CD4-positive, alpha-beta T cell treated with Interferon gamma for 1 hour (primary cell): ENCODE measurements around the gene CSRNP3.

ENCODE experiments used
- DNase-seq: peaks from one replicate; pipeline ENCODE4 v3.0.0-alpha.2; 2020

Gene CSRNP3, protein sequence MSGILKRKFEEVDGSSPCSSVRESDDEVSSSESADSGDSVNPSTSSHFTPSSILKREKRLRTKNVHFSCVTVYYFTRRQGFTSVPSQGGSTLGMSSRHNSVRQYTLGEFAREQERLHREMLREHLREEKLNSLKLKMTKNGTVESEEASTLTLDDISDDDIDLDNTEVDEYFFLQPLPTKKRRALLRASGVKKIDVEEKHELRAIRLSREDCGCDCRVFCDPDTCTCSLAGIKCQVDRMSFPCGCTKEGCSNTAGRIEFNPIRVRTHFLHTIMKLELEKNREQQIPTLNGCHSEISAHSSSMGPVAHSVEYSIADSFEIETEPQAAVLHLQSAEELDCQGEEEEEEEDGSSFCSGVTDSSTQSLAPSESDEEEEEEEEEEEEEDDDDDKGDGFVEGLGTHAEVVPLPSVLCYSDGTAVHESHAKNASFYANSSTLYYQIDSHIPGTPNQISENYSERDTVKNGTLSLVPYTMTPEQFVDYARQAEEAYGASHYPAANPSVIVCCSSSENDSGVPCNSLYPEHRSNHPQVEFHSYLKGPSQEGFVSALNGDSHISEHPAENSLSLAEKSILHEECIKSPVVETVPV

GRCh38 chr2:165469417-165469816, at the start of gene CSRNP3:
Gene CSRNP3 (plus strand): TSS chr2:165469698. CDS start chr2:165595066, 125,368 bp downstream.
- no peak for DNase-seq

- DNase-seq = no peak
These were observed 49.3 kb upstream of the CSRNP3 start for GRCh38 chr2:165420231-165420630.

DNA sequence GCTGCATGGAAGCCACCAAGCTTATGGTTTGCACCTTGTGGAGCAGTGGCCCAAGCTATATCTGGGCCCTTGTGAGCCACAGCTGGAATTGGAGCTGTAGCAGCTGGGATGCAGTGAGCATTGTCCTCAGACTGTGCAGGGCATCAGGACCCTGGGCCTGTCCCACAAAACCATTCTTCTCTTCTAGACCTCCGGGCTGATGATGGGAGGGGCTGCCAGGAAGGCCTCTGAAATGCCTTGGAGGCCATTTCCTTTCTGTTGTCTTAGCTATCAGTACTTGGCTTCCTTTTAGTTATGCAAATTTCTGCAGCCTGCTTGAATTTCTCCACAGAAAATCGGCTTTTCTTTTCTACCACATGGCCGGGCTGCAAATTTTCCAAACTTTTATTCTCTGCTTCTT, 46.4 kb upstream of the CSRNP3 start:
- DNase-seq = no peak

- no peak for DNase-seq
These were observed 43.9 kb upstream of the CSRNP3 start for GRCh38 chr2:165425556-165425955.

DNA sequence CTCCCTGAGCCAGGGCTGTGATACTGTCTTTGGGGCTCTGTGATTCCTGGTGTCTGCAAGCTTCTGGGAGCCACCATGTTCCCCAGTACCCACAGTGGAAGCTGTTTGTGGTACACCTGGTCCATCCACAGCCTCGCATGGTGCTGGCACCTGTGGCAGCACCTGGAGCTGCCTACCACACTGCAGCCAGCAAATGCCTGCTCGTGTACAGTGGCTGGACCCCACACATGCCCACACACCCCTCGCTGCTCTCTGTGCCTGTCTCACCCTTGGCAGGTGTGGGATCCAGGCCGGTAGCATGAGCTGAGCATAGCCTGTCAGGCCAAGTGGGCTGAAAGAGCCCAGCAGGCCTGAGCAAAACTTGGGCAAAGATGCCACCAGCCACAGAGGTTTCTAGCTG, 41.8 kb upstream of the CSRNP3 start:
- DNase-seq = no peak

GRCh38 chr2:165428926-165429325, 40.6 kb upstream of the CSRNP3 start:
- DNase-seq = no peak

DNA sequence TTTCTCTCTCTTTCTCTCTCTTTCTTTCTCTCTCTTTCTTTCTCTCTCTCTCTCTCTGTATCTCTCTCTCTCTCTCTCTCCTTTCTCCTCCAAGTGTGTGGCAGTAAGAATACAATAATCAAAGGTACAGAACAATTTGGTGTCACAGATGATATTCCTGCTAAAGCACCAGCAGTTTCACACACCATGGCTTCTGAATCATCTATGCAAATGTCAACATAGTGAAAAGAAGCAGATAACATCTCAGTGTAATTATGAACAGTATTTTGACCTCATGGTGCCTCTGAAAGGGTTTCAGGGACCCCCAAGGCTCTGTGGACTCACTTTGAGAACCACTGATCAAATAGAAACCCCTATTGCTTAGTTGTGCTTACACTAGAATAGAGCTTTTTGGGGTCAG, 38.5 kb upstream of the CSRNP3 start:
- DNase-seq = no peak

DNA sequence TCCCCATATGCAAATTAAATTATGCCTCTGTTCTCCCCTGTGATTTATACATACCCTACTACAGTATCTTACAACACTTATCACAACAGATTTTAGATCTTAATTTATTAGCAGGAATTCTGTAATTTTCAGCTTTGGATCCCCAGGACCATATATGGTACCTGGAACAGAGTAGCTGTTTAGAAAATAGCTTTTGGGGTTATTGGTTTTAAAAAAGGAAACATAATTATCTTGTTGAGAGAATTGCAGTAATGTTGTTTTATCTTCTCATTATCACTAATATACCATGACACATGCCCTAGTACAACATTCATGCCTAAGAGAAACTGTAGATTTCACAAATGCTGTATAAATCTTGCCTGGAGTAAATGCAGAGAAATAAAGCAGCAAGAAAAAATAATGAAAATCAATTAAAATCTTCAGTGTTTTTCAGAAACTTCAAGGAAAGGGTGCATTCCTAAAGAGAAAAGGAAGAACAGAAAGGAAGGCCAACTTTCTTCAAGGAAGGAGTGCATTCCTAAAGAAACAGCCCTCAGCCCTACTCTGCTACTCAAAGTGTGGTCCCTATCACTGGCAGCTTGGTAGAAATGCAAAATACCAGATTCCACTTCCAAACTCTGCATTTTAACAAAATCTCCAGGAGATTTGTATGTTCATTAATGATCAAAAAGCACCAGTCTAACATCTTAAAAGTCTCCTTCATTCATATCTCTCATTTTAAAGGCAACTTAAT, 37.1 kb upstream of the CSRNP3 start:
- DNase-seq = no peak

- DNase-seq = no peak
These were observed 34.5 kb upstream of the CSRNP3 start for GRCh38 chr2:165434865-165435496.

DNA sequence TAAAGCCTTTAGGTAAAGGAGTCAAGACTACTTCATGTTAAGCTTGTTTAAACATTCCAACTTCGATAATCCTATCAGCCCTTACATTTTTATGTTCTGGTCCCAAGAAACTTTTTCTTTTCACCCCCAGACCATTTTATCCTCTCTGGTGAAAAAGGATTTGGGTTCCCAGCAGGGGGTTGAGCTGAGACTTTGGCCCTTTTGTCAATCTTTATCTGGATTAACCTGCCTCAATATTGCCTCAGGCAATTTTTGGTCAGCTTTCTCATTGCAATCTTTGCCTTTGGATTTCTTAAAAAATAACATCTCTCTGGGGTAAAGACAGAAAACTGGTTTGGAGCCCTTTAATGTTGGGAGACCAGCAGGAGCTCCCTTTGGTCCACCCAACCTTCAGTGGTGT, 33.9 kb upstream of the CSRNP3 start:
- no peak for DNase-seq

DNA sequence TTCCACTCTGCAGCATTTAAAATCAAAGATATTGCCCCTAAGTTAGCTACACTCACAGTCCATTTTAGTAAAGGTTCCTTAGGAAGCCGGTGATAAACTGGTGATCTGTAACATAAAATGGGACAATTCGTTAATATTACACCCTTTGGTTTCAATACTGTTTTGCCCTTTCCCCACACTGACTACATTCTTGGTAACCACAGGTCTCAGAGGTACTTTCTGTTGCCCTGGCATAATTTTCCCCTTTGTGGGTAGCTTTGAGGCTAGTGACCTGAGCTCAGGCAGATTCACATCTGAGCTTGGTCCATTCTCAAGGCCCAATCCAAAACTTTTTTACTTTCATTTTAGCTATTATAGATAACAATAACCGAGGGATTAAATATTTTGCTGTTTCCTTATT, 32.9 kb upstream of the CSRNP3 start:
- DNase-seq = no peak

GRCh38 chr2:165440367-165440766, 29.1 kb upstream of the CSRNP3 start:
- no peak for DNase-seq

DNA sequence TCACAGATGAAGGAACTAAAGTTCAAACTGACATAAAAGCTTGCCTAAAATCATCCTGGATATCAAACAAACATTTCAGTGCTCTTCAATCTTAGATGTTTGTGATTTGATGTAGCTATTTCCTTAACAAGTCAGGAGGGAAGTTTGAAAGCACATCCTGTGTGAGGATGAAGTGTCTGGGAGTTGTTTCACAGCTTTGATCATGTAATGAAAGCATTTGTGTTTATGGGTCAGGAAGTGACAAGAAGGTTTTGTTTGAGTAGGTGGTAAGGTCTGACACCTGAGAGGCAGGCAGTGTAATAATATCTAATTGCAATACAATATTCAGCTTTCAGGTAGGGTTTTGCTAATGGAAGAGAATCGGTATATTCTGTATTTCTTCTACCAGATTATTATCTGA, 26.0 kb upstream of the CSRNP3 start:
- no peak for DNase-seq

DNA sequence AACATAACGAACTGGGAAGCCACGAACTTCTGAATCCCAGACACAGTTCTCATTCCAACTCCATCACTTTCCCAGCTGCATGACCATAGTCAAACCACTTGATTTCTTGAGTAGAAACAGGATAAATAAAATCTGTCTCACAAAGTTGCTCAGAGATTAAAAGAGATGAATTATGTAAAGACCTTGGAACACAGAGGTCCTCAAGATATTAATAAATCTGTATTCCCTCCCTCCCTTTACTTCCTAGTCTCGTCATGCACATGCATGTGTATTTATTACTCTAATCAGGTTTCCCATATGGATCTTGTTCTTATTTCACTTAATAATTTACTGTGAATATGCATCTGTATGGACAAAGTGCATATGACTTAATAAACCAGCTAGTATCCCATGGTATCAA, 21.1 kb upstream of the CSRNP3 start:
- no peak for DNase-seq

DNA sequence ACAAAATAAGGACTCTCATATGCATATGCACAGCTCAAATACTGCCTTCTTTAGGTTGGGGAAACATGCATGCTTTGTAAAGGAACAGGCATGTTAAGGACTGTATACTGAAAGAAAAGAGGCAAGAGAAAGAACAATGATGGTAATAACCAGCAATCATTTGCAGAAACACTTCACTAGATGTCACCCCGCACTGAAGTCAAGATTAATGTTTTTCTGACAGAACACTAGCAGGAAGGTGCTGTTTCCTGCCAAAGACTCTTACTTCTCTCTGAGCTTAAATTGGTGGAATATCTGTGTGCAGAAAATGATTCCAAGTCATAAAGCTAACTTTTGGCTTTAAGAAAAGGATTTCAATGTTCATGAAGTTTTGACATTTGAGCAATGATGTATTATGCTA, 19.3 kb upstream of the CSRNP3 start:
- no peak for DNase-seq

- DNase-seq = no peak
These were observed 17.2 kb upstream of the CSRNP3 start for GRCh38 chr2:165452327-165452726.

DNA sequence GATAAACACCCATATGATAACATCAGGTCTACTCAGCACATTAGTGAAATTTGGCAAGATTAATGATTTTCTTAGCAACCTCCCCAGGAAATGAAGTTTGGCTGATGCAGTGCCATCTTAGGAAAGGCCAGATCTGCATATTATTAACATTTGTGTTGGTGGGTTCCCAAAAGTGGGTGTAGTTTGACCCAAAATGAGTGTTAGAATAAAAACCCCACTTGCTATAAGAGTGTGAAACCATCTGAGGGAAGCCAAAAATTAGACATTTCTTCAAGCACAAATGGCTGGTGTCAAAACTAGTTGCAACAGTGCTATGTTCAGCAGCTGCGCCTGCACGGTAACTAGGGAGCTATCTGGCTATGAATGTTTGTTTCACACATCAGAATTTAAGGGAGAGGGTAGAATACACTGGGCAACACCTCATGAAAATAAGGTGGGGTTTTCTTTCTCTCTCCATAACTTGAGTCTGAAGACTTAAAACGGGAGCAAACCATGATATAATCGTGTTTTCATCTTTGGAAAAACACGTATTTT, 15.9 kb upstream of the CSRNP3 start:
- DNase-seq = no peak

DNA sequence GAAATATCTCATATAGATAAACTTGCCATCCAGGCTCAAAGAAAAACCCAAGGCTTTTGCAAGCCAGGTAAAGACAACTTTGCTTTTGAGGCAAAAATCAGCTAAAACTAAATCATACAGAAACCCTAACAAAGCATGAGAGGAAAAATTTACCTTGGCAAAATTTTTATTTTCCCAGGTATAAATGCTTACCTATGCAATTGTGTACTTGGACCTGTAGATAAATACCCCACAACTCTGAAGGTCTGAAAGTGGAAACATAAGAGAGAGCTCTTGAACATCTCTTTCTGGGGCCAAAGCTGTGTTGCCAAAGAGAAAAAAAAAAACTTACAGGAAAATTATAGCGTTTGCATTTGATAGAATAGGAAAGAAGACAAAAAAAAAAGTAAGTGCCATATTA, 14.6 kb upstream of the CSRNP3 start:
- DNase-seq = no peak

DNA sequence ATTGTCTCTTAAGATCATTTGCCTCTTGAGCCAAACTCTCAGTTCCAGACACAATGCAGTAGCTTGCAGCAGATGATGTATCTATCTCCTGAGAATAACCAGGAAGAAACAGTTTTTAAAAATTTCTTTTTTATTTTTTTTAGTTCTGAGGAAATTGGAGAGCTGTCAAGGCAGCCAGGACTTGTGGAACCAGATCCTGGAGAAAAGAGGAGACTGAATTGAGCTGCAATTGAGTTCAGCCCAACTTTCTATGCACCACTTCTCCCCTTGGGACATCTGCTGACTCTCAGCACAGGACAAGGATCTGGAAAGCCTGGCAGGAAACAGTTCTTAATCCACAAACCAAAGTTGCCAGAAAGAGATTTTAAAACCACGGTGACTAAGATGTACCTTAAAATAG, 13.5 kb upstream of the CSRNP3 start:
- DNase-seq = no peak

GRCh38 chr2:165462443-165462842, 7.1 kb upstream of the CSRNP3 start:
- DNase-seq = no peak

DNA sequence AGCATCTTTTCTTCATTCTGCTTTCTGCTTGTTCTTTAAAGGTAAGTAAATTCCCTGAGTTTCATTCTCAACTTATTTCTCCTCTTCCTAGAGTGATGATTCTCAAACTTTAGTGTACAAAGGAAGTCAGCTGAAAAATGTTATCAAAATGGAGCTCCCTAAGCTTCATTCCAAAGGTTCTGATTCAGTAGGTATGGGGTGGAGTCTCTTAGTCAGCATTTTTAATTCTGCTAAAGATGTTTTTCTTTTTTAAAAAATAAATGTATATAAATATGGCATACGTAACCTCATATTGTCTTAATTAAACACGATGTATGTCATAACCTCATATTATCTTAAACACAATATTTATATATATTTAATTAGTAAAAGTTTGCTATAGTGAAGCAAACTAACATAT, 3.1 kb upstream of the CSRNP3 start:
- DNase-seq = no peak

GRCh38 chr2:165467921-165468320, 1.6 kb upstream of the CSRNP3 start:
- no peak for DNase-seq

DNA sequence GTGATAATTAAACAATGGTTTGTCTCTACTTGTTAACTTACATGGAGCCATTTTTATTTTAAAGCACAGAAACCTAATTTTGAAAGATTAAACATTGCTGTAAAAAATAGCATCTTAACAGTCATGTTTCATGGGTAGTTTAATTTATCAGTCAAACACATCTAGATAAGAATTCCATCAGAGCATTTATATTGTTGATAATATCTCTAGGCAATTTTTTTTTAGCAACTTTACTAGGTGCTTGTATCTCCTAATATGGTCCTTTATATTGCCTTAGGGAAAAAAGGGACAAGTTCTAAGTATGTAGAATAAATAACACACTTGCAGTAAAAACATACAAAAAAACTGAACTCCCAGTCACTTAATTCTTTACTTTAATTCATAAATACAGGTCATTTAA, 863 bp downstream of the CSRNP3 start:
- DNase-seq = no peak
